Activated gamma-delta T cell treated with Interleukin-2 at 50 U/mL for 16 hours (primary cell): Measurements from ENCODE around the gene SRPK1.

Experiments used
- DNase-seq: peaks from one replicate; pipeline ENCODE4 v3.0.0-alpha.2; 2020

Gene SRPK1

GRCh38 chr6:35897036-35897435 is 23.9 kb downstream of the SRPK1 start:
- no peak for DNase-seq

DNA sequence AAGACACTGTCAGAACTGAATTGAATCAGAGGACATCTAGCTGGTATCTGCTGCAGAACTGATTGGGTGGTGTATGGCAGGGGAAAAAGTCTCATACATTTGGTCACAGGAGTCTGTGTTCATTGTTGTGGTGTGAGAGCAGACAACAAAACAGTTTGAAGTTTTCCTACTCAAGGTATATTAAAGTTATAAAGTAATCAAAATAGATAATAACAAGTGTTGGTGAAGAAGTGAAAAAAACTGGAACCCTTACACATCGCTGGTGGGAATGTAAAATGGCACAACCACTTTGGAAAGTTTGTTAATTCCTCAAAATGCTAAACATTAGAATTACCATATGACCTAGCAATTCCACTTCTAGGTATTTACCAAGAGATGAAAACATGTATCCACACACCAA is 24.7 kb downstream of the SRPK1 start:
- DNase-seq, result no peak

DNA sequence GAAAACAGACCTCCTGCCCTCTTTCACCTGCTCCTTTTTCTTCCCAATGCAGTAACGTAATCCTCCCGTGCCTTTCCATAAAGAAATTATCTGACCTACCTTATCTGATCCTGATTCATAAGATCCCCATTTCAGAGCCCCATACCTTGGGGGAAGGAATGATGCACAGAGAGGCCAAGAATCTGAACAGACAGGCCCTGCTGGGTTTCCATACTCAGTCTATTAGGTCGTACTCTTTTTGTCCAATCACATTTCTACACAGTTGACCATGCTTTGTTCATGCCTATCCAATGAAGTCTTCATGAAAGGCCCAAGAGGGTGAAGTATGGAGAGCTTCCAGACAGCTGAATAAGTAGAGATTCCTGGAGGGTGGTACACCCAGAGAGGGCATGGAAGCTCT is 25.3 kb downstream of the SRPK1 start:
- no peak for DNase-seq

DNA sequence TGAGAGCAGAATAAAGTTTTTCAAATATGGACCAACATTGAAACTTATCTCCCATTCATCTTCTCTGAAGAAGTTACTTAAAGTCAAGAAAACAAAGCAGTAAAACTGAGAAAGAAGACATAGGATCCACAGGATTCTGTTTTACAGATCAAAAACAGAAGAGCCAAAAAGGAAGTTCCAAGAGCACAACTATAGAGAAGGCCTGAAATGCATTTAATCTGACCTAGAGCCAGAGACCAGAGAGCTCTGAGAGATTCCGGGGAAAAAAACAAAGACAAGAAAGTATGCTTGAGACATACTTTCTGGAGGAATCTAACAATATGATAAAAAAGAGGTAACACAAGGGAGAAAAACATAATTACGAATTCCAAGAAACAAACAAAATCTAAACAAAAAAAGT is 26.1 kb downstream of the SRPK1 start:
- no peak for DNase-seq

- DNase-seq, result no peak
Observed at GRCh38 chr6:35893246-35893645, 27.7 kb downstream of the SRPK1 start.

GRCh38 chr6:35892482-35892881 is 28.4 kb downstream of the SRPK1 start:
- DNase-seq, result no peak

DNA sequence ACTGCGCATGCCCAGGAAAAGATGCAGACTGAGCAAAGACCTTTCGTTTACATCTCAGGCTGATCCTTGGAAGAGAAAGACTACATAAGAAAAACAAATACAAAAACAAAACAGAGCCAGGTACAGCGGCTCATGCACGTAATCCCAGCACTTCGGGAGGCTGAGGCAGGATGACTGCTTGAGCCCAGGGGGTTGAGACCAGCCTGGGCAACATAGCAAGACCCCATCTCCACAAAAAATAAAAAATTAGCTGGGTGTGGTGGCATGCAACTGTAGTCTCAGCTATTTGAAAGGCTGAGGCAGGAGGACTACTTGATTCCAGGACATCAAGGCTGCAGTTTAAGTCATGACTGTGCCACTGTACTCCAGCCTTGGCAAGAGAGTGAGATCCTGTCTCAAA is 41.7 kb downstream of the SRPK1 start:
- DNase-seq, result no peak

DNA sequence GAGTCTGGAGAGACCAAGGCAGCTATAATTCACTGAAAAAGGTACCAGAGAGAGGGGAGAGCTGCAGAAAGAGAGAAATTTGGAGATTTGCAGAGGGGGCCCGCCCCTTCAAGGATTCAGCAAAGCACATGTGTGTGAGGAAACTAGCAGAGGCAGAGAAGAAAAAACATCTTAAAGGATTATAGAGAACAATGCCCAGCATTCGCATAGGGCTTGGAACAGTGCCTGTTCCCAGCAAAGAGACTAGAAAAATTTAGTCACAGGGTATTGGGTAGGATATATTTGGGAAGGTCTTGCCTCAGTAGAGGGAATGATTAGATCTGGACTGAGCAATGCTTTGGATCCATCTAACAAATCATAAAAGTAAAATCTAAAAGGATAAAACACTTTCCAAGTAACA is 44.0 kb downstream of the SRPK1 start:
- DNase-seq, result no peak

GRCh38 chr6:35874730-35875129 is 46.2 kb downstream of the SRPK1 start:
- no peak for DNase-seq

GRCh38 chr6:35859367-35859766 is 61.5 kb downstream of the SRPK1 start:
- no peak for DNase-seq

- no peak for DNase-seq
Observed at GRCh38 chr6:35857853-35858252, 63.0 kb downstream of the SRPK1 start.

GRCh38 chr6:35856250-35856649 is 64.6 kb downstream of the SRPK1 start:
- no peak for DNase-seq

DNA sequence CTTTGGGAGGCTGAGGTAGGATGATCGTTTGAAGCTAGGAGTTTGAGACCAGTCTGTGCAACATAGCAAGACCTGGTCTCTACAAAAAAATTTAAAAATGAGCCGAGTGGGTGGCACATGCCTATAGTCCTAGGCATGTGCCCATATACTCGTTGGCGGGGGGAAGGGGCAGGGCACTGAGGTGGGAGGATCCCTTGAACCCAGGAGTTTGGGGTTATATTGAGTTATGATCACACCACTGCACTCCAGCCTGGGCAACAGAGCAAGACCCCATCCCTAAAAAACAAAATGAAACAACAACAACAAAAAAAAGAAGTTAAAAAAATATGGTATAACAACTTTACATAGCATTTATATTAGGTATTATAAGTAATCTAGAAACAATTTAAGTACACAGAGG is 67.9 kb downstream of the SRPK1 start:
- DNase-seq, result no peak

DNA sequence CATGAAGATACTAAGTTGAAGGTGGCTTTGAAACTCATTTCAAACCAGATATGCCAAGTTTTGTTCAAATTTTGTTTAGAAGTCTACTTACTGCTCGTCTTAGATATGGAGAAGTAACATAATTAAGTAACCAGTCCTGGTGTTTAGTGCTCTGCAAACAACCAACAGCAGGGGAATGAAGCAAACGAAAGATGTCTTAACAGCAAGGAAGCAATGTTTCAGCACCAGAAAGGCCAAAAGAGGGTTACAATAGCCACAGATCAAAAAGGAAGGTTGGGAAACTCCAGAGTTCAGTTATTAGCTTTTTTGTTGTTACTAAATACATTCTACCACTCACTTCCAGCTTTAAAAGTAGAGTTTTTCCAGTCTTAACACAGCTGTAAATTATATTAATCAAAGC is 70.7 kb downstream of the SRPK1 start:
- no peak for DNase-seq

GRCh38 chr6:35844290-35844689 is 76.6 kb downstream of the SRPK1 start:
- DNase-seq, result no peak

DNA sequence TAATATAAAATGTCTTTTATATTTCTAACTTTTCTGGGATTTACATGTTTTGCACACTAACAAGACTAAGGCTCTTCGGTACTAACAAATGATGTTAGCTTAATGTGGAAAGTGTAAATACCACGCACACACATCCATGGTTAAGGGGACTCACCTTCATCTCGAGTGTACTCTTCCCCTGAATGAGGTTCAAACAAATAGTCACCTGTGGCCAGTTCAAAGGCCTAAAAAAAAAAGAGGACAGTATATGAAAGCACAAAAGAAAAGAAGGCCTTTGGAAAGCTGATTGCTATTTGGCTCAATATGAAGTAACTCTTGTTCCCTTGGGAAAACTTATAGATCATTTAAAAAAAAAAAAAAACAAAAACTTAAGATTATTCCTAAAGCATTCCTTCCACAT is 78.5 kb downstream of the SRPK1 start:
- DNase-seq, result no peak

GRCh38 chr6:35839019-35839418 is 81.9 kb downstream of the SRPK1 start:
- DNase-seq, result no peak

DNA sequence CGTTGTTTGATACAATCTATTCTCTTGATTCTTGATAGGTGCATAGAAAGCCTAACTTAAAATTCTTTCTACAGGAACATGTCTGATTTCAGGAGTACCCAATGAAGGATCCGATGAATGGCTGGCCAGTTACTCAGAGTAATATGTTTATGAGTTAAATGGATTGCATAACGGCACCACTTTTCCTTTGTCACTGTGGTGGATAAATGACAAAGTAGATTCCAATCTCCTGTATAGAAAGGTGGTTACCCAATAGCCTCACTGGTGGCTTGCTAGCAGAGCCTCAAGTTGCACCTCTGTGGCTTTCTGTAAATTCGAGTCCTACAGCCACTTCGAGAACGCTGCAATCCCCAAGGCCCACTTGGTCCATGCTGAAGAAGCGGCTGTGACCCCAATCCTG is 87.4 kb downstream of the SRPK1 start:
- no peak for DNase-seq

GRCh38 chr6:35831257-35832007 is 89.5 kb downstream of the SRPK1 start:
- DNase-seq, result no peak

GRCh38 chr6:35829306-35829705 is 91.6 kb downstream of the SRPK1 start:
- DNase-seq, result no peak

DNA sequence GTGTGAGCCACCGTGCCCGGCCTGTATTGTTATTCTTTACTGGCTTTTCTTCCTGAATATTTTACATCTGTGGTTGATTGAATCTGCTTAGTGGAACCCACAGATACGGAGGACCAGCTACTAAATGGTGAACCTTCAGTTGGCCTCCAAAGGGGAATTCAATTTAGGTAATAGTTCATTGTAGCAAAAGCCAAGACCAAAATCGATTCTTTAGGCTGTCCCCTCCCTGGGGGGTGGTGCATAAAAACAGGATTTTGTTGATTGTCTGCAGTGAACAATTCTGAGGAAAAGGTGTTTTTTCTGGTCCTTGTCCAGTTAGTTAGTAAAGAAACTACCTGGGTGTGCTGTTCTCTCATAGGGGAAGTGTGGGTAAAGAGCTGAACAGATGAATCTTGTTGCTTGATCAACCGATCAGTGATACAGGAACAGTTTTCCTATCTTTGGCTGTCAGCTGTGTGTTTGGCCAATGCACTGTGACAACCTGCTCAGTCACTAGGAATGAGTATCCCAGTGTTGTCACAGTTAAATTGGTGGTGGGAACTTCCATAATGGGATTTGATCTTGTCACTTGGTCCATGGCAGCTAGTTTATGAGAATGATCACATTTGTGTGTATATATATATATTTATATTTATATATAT is 96.2 kb downstream of the SRPK1 start:
- no peak for DNase-seq

DNA sequence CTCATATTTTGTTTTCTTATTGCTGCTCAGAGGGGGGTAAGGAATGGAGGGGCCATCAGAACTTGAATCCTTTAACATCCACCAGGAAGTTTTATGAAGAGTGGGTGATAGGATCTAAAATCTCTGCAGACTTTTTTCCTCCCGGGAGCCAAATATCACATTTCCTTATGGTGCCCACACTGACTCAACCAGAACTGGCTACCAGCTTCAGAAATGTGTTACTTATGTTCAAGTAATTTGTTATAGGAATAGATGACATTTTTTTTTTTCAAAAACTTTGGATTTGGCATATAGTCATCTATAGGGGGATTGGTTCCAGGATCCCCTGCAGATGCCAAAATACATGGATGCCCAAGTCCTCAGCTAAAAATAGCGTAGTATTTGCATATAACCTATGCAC is 97.3 kb downstream of the SRPK1 start:
- no peak for DNase-seq

GRCh38 chr6:35817515-35817914 is 103.4 kb downstream of the SRPK1 start:
- no peak for DNase-seq

- no peak for DNase-seq
Observed at GRCh38 chr6:35811699-35811995, 109.3 kb downstream of the SRPK1 start.
